Transverse colon (tissue), 4 donors: ENCODE data around the gene SCGB1C1.

Experiments used
- CTCF ChIP-seq, 5 experiments: fragments of 200-600 bp in 3 of 5; fragments of 450-650 bp in 2 of 5; sonication (generic) in 3 of 5; IDR thresholded peaks; 1 replicate in 2 of 5; 2 replicates in 3 of 5; pipeline ENCODE4 v1.5.1; 2016 to 2017; ENCODE audit warnings: antibody characterized with exemption in 5 of 5, inconsistent platforms in 3 of 5, mild to moderate bottlenecking in 2 of 5, moderate library complexity in 1 of 5
- EP300 ChIP-seq: sonication (generic); formaldehyde crosslinking; IDR thresholded peaks from one replicate; pipeline ENCODE4 v1.6.1; 2017; ENCODE audit warnings: antibody characterized with exemption, low read depth
- POLR2A ChIP-seq: fragments of 450-650 bp; IDR thresholded peaks from one replicate; pipeline ENCODE4 v1.6.1; 2016; ENCODE audit warnings: antibody characterized with exemption, mild to moderate bottlenecking, moderate library complexity
- POLR2AphosphoS5 ChIP-seq, 3 donors: sonication (generic); formaldehyde crosslinking; IDR thresholded peaks; one replicate each; pipeline ENCODE4 v1.6.1; 2016; ENCODE audit warnings: antibody characterized with exemption in 3 of 3

DNA sequence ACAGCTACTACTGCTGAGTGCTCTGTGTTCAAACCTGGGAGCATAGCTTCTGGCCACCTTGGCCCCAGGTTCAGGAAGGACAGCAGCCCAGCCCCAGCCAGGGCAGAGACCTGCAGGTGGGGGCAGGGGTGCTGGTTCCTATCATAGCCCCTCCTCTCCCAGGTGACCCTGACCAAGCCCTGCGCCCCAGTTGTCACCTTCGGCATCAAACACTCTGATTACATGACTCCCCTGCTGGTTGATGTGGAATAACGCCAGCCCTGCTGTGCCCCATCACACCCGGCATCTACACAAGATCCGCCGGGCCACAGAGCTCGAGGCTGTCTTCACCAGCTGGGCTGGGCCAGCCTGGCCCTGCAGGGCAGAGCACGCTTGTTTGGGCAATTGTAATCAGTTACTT, 6.9 kb downstream of the SCGB1C1 start:
- TF ChIP-seq CTCF (IDR thresholded peaks at IDR 0.05) = no peak
- TF ChIP-seq POLR2A = no peak
- TF ChIP-seq POLR2AphosphoS5 (IDR thresholded peaks at IDR 0.05) = no peak
- TF ChIP-seq EP300 = no peak
